ENCODE data around the gene RBBP7. TPM values are rescaled to one million over a fixed set of nuclear protein-coding genes. Genes with fewer than 3 reads are reported as not detected.

RBBP7 gene
- total RNA-seq, 1 donor from 2014 or later: 63.4 TPM

DNA sequence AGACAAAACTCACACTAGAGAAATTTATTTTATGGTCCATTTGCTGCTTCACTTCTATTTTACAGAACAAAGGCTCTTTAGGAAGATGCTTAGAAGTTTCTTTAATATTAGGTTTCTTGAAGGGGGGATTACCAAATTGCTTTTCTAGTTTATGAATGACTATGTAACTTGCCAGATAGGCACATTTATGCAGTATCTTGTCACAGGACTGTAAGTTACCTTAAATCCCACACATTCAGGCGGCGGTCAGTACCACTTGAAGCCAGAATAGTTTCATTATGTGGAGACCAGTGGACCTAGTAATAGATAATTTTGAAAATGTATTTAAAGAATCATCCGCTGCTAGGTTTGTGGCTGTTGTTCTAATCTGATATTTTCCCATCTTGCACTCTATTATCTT lies 18.3 kb downstream of the RBBP7 start:
- DNase-seq (no peak), ATAC-seq (no peak)
- no peaks in the 10 kb centered on the region for H3K27me3 ChIP-seq
- H3K4me3 ChIP-seq: no peak overlapping the region
- peaks cover 43% of the 10 kb centered on the region for H3K36me3 ChIP-seq
- no peaks in the 10 kb centered on the region for H3K4me1 ChIP-seq
- TF ChIP-seq, protein P1, sequence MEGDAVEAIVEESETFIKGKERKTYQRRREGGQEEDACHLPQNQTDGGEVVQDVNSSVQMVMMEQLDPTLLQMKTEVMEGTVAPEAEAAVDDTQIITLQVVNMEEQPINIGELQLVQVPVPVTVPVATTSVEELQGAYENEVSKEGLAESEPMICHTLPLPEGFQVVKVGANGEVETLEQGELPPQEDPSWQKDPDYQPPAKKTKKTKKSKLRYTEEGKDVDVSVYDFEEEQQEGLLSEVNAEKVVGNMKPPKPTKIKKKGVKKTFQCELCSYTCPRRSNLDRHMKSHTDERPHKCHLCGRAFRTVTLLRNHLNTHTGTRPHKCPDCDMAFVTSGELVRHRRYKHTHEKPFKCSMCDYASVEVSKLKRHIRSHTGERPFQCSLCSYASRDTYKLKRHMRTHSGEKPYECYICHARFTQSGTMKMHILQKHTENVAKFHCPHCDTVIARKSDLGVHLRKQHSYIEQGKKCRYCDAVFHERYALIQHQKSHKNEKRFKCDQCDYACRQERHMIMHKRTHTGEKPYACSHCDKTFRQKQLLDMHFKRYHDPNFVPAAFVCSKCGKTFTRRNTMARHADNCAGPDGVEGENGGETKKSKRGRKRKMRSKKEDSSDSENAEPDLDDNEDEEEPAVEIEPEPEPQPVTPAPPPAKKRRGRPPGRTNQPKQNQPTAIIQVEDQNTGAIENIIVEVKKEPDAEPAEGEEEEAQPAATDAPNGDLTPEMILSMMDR (IDR thresholded peaks at IDR 0.05): no peak
- H3K9me3 ChIP-seq: no peaks in the 10 kb centered on the region
- intact Hi-C loops (cut with DNase I): no loop called here
- no peak overlapping the region for H3K27ac ChIP-seq

DNA sequence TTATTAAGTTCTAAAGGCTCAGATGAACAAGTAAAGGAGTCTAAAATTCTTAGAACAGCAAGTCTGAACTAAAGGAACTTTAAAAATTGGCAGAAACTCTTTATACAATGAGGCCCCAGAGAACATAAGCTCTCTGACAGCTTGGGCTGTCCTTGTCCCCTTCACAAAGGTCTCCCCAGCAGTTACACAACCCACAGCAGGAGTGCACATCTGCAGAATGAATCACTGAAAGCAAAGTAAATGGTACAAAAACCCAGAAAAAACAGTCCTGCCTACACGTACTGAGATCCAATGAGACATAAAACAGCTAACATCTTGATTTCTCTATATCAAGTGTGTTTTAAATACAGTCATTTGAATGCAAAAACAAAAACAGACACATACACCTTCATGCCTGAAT lies 18.7 kb downstream of the RBBP7 start:
- TF ChIP-seq, protein P1 (IDR thresholded peaks at IDR 0.05): no peak
- no peaks in the 10 kb centered on the region for H3K27me3 ChIP-seq
- peaks cover 40% of the 10 kb centered on the region for H3K36me3 ChIP-seq
- H3K4me1 ChIP-seq: no peaks in the 10 kb centered on the region
- no peak overlapping the region for H3K27ac ChIP-seq
- no peaks in the 10 kb centered on the region for H3K9me3 ChIP-seq
- intact Hi-C loops (cut with DNase I): no loop called here
- DNase-seq (no peak), ATAC-seq (no peak)
- no peak overlapping the region for H3K4me3 ChIP-seq

DNA sequence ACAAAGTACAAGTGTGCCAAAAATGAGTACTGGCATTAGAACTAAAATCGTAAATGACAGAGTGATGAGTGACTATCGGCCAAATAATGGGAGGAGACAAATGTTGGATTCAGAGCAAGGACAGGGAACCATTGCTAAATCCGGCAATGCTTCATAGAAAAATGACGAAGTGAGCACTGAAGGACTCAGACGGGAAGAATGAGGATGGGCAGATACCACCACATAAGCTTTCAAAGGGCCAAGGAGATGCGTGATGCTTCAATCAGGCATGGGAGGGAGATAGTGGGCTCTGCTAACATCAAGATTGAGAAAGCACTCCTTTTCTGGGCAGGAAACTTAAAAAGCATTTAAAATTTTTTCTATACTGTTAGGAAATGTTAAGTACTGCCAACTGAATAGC lies 21.6 kb downstream of the RBBP7 start:
- TF ChIP-seq, protein P1 (IDR thresholded peaks at IDR 0.05): no peak
- Histone ChIP-seq H3K4me1 (no peaks in the 10 kb centered on the region), H3K4me3 (no peak overlapping the region), H3K36me3 (peaks cover 57% of the 10 kb centered on the region), H3K9me3 (no peaks in the 10 kb centered on the region), H3K27me3 (no peaks in the 10 kb centered on the region), H3K27ac (no peak overlapping the region)
- no peak for ATAC-seq
- intact Hi-C loops (cut with DNase I): no loop called here
- DNase-seq: no peak

- Histone ChIP-seq H3K4me1 (no peaks in the 10 kb centered on the region), H3K9me3 (no peaks in the 10 kb centered on the region), H3K4me3 (no peak overlapping the region), H3K27me3 (no peaks in the 10 kb centered on the region), H3K27ac (no peak overlapping the region), H3K36me3 (peaks cover 32% of the 10 kb centered on the region)
- TF ChIP-seq, protein P1 (IDR thresholded peaks at IDR 0.05): no peak
- DNase-seq: no peak
- ATAC-seq: no peak
- intact Hi-C loops (cut with DNase I): no loop called here
These were observed 24.5 kb downstream of the RBBP7 start for GRCh38 chrX:16845686-16846085.

DNA sequence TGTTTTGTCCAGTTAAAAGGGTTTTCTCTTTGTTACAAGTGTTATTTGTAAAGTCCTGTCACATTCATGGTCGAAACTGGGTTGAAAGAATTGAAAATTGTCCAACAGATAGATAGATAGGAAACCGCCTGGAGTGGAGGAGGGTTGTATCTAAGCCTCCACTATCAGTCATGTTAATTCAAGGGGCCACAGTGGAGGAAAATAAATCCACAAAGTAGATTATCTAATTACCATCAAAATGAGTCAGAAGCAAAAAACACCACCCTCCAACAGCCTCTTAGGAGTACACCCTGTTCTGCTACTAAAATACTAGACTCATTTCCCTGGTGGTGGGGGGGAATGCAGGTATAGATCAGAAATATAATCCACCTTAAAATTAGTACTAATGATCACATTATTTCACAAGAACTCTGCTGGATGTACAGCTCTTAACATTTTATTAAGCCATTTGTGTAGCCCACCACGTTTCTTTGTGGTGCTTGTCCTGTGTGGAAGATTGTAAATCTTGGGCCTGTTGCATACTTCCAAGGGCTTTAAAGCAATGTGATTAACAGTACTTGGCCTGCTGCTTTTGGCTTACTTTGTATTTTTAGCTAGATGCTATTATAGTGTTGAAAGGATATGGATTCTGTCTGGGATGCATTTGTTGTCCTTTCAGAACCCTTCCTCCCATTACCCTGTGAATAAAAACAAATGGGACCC lies 26.8 kb downstream of the RBBP7 start:
- intact Hi-C loops (cut with DNase I): no loop called here
- TF ChIP-seq, protein P1 (IDR thresholded peaks at IDR 0.05): no peak
- H3K27ac ChIP-seq: no peak overlapping the region
- no peaks in the 10 kb centered on the region for H3K4me1 ChIP-seq
- no peak for ATAC-seq
- H3K9me3 ChIP-seq: no peaks in the 10 kb centered on the region
- DNase-seq: no peak
- H3K4me3 ChIP-seq: no peak overlapping the region
- H3K36me3 ChIP-seq: peaks cover 35% of the 10 kb centered on the region
- no peaks in the 10 kb centered on the region for H3K27me3 ChIP-seq

DNA sequence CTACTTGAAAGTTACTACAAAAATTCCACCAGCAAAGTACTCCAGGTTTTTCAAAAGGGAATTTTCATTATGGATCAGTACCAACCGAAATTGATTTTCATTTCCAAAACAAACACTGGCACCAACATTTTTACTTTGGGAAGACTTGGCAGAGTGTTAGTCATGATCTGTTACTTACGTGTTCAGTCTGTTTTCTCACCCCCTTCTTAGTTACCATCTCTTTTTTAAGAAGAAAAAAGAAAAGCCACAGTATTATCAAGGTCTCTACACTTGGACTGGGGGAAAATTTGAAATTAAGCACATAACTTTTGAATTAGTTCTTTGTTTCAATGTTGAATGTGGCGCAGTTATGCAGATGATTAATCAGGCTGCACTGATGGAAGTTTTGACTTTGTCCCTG lies 27.5 kb downstream of the RBBP7 start:
- Histone ChIP-seq H3K9me3 (no peaks in the 10 kb centered on the region), H3K4me1 (no peaks in the 10 kb centered on the region), H3K36me3 (peaks cover 32% of the 10 kb centered on the region), H3K27ac (no peak overlapping the region), H3K27me3 (no peaks in the 10 kb centered on the region), H3K4me3 (no peak overlapping the region)
- no peak for ATAC-seq
- TF ChIP-seq, protein P1 (IDR thresholded peaks at IDR 0.05): no peak
- intact Hi-C loops (cut with DNase I): no loop called here
- DNase-seq: no peak

Data from upper lobe of right lung (tissue), 1 donor.